SH-SY5Y (cell line): Measurements from ENCODE around the gene MRPL36.

Experiments
- GATA2 ChIP-seq: IDR thresholded peaks from 2 replicates; pipeline ENCODE4 v1.6.1; 2011; ENCODE audit warnings: mild to moderate bottlenecking, low read depth, low read length
- GATA3 ChIP-seq: IDR thresholded peaks from 2 replicates; pipeline ENCODE4 v1.6.1; 2011; ENCODE audit warnings: low read depth, mild to moderate bottlenecking, low read length, moderate library complexity

Gene MRPL36

GRCh38 chr5:1751026-1751863, 48.4 kb downstream of the MRPL36 start:
- TF ChIP-seq GATA2 (no peak), GATA3 (no peak)

- TF ChIP-seq GATA2: no peak
These were observed 49.2 kb downstream of the MRPL36 start for GRCh38 chr5:1750469-1750868.

- no peak for TF ChIP-seq GATA2
- no peak for TF ChIP-seq GATA3
These were observed 50.1 kb downstream of the MRPL36 start for GRCh38 chr5:1749346-1750124.

GRCh38 chr5:1748845-1749244, 50.8 kb downstream of the MRPL36 start:
- TF ChIP-seq GATA3 (no peak), GATA2 (no peak)
